Fibroblast of gingiva (primary cell): ENCODE data around the gene GBA2.

Experiments
- DNase-seq: peaks from one replicate; pipeline ENCODE4 v3.0.0-alpha.2; 2011; ENCODE audit warnings: low read depth

Gene GBA2

GRCh38 chr9:35748858-35749514 lies at the start of gene GBA2, which contains the start of gene RGP1:
Gene GBA2, minus strand, starts transcription at chr9:35749228. Its CDS starts 524 bp downstream, at chr9:35748704.
Gene RGP1, plus strand, starts transcription at chr9:35749287. Its CDS starts 469 bp downstream, at chr9:35749756.
- DNase-seq: peak; percentile 67

- no peak for DNase-seq
These were observed 48.5 kb upstream of the GBA2 start for GRCh38 chr9:35797311-35798109.

- no peak for DNase-seq
These were observed 46.7 kb upstream of the GBA2 start for GRCh38 chr9:35795695-35796094.

- no peak for DNase-seq
These were observed 44.4 kb upstream of the GBA2 start for GRCh38 chr9:35793461-35793860.

- DNase-seq: no peak
These were observed 43.8 kb upstream of the GBA2 start for GRCh38 chr9:35792826-35793225.

GRCh38 chr9:35792024-35792813 lies 43.2 kb upstream of the GBA2 start:
- no peak for DNase-seq

GRCh38 chr9:35791297-35791921 lies 42.4 kb upstream of the GBA2 start, which contains the start of gene NPR2:
Gene NPR2, plus strand, starts transcription at chr9:35791591. Its CDS starts 818 bp downstream, at chr9:35792409.
- peak; percentile 46 for DNase-seq

- peak; percentile 79 for DNase-seq
These were observed 41.6 kb upstream of the GBA2 start for GRCh38 chr9:35790385-35791296.

- DNase-seq: no peak
These were observed 41.0 kb upstream of the GBA2 start for GRCh38 chr9:35790025-35790384.

DNA sequence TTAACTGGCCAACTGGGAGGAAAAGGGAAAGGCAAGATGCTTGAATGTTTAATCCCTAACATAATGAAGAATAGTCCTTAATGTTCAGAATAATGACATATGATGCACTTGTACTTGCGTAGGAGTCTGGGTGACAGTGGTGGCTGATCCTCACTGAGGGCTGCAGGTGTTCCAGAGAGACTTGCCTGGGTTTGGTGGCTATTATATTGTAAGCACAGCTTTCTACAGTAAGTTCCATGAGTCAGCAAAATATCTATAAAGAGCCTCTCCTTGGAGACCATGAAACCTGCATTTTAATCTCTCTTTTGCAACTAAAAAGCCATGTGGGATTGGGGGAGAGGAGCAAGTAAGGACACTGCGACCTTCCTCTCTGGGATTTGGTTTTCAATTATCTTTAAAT lies 40.5 kb upstream of the GBA2 start:
- no peak for DNase-seq

DNA sequence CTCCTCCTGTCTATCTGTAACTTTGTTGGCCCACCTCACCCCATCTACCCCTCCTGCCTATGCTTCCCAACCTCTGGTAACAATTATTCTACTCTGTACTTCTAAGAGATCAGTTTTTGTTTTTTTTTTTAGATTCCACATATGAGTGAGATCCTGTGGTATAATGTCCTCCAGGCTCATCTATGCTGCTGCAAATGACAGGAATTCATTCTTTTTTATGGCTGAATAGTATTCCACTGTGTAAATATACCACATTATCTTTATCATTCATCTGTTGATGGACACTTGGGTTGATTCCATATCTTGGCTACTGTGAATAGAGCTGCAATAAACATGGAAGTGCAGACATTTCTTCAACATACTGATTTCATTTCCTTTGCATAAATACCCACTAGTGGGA lies 34.4 kb upstream of the GBA2 start:
- no peak for DNase-seq

GRCh38 chr9:35781066-35781465 lies 32.0 kb upstream of the GBA2 start:
- no peak for DNase-seq

DNA sequence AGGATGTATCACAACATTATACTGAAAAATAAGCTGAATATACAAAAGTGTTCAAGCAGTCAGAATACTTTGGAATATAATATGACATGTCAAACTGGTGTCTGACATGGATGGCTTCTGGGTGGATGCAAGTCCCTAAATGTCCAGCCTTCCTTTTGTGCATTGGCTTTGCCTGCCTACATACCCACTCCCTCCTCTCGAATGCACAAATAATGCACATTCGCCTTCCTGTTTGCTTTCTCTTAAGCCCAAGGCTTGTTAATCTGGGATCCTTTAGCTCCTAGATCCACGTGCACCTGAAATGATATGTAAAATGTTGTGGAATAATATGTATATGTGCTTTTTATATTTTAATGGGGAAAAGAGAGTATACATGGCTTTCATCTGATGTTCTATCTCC lies 29.5 kb upstream of the GBA2 start:
- DNase-seq: no peak

- no peak for DNase-seq
These were observed 27.0 kb upstream of the GBA2 start for GRCh38 chr9:35776018-35776417.

GRCh38 chr9:35774907-35775635 lies 26.0 kb upstream of the GBA2 start:
- no peak for DNase-seq

- DNase-seq: no peak
These were observed 22.9 kb upstream of the GBA2 start for GRCh38 chr9:35771943-35772342.

- DNase-seq: no peak
These were observed 22.5 kb upstream of the GBA2 start for GRCh38 chr9:35771534-35771933.

DNA sequence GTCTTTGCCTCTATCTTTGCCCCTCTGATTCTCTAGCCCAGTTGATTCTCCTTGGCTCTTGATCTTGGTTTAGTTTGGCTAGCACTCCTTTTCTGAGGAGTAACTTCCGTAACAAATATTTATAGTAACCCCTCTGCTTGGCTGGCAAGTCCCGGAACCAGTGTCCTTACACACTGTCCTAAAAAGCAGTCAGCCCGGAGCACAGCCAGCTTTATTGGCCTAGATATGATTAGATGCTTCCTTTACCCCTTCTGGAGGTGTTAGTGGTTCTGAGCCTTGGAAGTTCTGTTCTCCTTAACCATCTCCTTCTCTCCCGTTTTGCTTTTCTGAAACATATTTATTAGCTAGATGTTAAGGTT lies 22.0 kb upstream of the GBA2 start:
- DNase-seq: no peak

DNA sequence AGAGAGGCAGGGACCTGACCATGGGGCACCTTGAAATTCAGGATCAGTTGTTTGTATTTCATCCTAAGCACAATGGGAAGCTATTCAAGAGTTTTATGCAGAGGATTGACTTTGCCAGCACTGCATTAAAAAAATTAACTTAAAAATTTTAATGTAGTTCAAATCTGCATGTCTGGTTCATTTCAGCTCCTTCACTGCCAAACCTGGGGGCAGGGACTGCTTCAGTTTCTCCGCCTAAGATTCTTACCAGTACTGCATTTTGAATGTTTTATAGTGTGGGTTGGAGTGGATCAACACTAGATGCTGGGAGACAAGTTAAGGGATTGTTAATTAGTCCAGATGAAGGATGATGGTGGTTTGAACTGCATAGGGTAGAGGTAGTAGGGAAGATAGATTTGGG lies 20.7 kb upstream of the GBA2 start:
- no peak for DNase-seq

DNA sequence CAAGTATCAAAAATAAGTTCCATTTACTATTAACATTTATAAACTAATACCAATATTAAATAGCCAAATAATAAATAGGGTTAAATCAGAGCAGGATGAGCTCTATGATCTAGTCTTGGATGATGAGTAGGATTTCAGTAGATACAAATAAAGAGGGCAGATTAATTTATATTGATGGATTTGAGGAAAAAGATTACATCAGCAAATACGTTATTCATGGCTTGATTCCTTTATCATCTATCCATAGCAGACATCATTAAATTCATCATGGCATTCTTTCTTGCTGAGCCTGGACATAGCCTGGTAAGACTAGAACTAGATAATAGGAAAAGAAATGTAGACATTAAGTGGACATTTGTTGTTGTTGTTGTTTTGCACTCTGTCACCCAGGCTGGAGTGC lies 18.4 kb upstream of the GBA2 start:
- no peak for DNase-seq

- no peak for DNase-seq
These were observed 18.0 kb upstream of the GBA2 start for GRCh38 chr9:35766997-35767396.
